ENCODE data around the gene USP10. TPM values are rescaled to one million over a fixed set of nuclear protein-coding genes. Genes with fewer than 3 reads are reported as not detected.

The USP10 gene
- total RNA-seq, 4 donors from 2014 or later = 31.7 to 56.1 (median 43.2) TPM

GRCh38 chr16:84751947-84752346, 52.1 kb downstream of the USP10 start:
- Histone ChIP-seq H3K9me3 (no peaks in the 10 kb centered on the region), H3K27me3 (no peaks in the 10 kb centered on the region), H3K27ac (peak overlapping the region in 2 of 4 donors; percentile 30 to 36), H3K4me3 (no peak overlapping the region), H3K36me3 (no peaks in the 10 kb centered on the region), H3K4me1 (peaks cover 0 to 47% (median 14%) of the 10 kb centered on the region in 4 donors)
- TF ChIP-seq EP300 (IDR thresholded peaks at IDR 0.05) = peak in 1 of 2 donors; percentile 22
- TF ChIP-seq CTCF (IDR thresholded peaks at IDR 0.05) = no peak
- DNase-seq (ENCODE audit: low spot score in 2 of 2) = no peak

DNA sequence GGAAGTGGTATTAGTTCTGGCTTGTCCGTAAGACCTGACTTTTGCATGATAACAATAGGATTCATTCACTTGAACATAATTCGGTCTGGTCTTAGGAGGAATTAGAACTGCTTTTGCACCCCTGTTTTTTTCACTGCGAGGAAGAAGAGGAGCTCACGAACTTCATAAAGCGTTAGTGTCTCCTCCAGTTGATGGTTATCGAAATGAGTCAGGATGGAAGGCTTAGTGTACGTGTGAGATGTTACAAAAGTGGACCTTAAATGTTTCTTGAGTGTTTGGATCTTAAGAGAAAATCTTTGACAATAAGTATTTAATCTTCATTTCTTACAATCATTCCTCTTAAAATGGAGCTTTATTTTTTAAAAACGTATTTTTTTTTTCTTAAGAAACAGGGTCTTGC, 52.8 kb downstream of the USP10 start:
- Histone ChIP-seq H3K9me3 (no peaks in the 10 kb centered on the region), H3K36me3 (no peaks in the 10 kb centered on the region), H3K4me1 (peaks cover 0 to 47% (median 14%) of the 10 kb centered on the region in 4 donors), H3K27me3 (no peaks in the 10 kb centered on the region), H3K27ac (peak overlapping the region in 1 of 4 donors; percentile 36), H3K4me3 (no peak overlapping the region)
- no peak for TF ChIP-seq EP300 (IDR thresholded peaks at IDR 0.05)
- no peak for TF ChIP-seq POLR2A (IDR thresholded peaks at IDR 0.05)
- TF ChIP-seq CTCF (IDR thresholded peaks at IDR 0.05) = no peak
- 83 to 91% methylated on average over 8 of the region's 8 CpGs for WGBS, 2 donors
- DNase-seq (ENCODE audit: low spot score in 2 of 2) = no peak

DNA sequence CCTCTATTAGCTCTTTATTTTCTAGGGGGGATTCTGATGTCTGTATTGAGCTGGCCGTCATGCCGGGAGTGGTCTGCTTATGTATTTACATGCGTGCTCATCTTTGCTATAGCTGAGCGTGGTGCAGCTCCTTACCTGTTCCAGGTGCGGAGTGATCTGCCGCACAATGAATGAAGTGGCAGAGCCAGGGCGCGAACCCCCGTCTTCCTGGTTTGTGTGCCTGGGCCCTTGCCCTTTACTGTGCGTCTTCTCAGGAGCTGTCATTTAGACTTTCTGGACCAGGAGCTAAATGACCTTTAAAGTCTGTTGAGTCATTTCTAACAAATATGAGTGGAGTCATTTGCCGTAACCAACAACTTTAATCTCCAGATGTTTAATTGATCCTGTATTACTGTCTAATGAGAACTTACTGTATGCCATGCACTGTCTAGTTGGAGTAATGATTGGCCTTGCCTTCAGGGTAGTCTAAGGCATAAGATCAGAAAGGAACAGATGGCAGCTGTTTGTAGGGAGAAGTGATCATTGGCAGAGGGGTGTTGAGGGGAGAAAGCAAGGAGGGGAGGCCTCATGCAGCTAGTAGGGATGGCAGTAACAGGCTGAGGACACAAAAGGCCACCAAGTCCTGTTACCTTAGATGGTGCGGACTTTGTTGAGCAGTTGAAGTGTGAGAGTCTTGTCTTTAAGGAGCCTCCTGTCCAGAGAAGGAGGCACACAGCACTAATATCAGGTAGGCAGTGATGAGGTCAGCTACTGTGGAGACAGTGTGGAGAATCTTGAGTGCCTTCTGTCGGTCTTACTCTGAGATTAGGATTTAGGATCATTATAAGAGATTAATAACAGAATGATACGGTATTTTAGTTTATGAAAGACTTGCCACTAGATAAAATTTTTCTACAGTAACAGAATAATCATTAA, 53.9 kb downstream of the USP10 start:
- Histone ChIP-seq H3K4me1 (peaks cover 0 to 52% (median 14%) of the 10 kb centered on the region in 4 donors), H3K27ac (peak overlapping the region in 1 of 4 donors; percentile 45), H3K4me3 (no peak overlapping the region), H3K27me3 (no peaks in the 10 kb centered on the region), H3K9me3 (no peaks in the 10 kb centered on the region), H3K36me3 (peaks cover 0 to 1% (median 0%) of the 10 kb centered on the region in 3 donors)
- 89 to 90% methylated on average over 14 of the region's 14 CpGs for WGBS, 2 donors
- DNase-seq (ENCODE audit: low spot score in 2 of 2) = no peak
- TF ChIP-seq CTCF (IDR thresholded peaks at IDR 0.05) (no peak), POLR2A (IDR thresholded peaks at IDR 0.05) (no peak), EP300 (IDR thresholded peaks at IDR 0.05) (no peak)

GRCh38 chr16:84754353-84754856, 54.6 kb downstream of the USP10 start:
- Histone ChIP-seq H3K4me3 (no peak overlapping the region), H3K9me3 (no peaks in the 10 kb centered on the region), H3K27ac (peak overlapping the region in 3 of 4 donors; percentile 10 to 45 (median 22)), H3K27me3 (no peaks in the 10 kb centered on the region), H3K36me3 (peaks cover 0 to 8% (median 0%) of the 10 kb centered on the region in 3 donors), H3K4me1 (peaks cover 0 to 55% (median 14%) of the 10 kb centered on the region in 4 donors)
- WGBS, 2 donors = 6 to 10% methylated on average over 12 of the region's 12 CpGs
- TF ChIP-seq CTCF (IDR thresholded peaks at IDR 0.05) (peak; percentile 76 to 92 (median 79)), POLR2A (IDR thresholded peaks at IDR 0.05) (no peak), EP300 (IDR thresholded peaks at IDR 0.05) (no peak)
- peak; percentile 38 to 96 for DNase-seq (ENCODE audit: low spot score in 2 of 2)

Data from tibial nerve (tissue), 4 donors.